GM19099 (cell line): ENCODE results near the gene NELFE.
"Not testable (repeated sequence)": the region's sequence is repeated elsewhere in the genome, so short reads cannot be mapped to it uniquely, and the experiment has no call there.

Source experiments
- POLR2A ChIP-seq: IDR thresholded peaks from 3 replicates; pipeline ENCODE4 v1.6.1; 2011; ENCODE audit warnings: low read depth; ENCODE audit not compliant: insufficient read length; ENCODE audit errors: extremely low read depth

The NELFE gene

GRCh38 chr6:31958741-31959739 is at the start of gene NELFE, which contains the start of gene SKIC2:
NELFE (minus strand) TSS chr6:31958971; CDS start chr6:31958446, 525 bp downstream.
SKIC2 (plus strand) TSS chr6:31959175; CDS start chr6:31959193, 18 bp downstream.
- TF ChIP-seq POLR2A, result peak; percentile 87

GRCh38 chr6:31981744-31982143 is 23.0 kb upstream of the NELFE start, which contains the start of gene C4A:
C4A (plus strand) TSS chr6:31982057; CDS start chr6:31982108, 51 bp downstream.
- not testable (repeated sequence) for TF ChIP-seq POLR2A

GRCh38 chr6:31979238-31979898 is 20.6 kb upstream of the NELFE start:
- TF ChIP-seq POLR2A, result no peak

GRCh38 chr6:31978831-31979230 is 20.1 kb upstream of the NELFE start:
- TF ChIP-seq POLR2A, result no peak

- TF ChIP-seq POLR2A, result no peak
Observed at GRCh38 chr6:31977816-31978431, 19.2 kb upstream of the NELFE start.

GRCh38 chr6:31972709-31973350 is 14.1 kb upstream of the NELFE start:
- no peak for TF ChIP-seq POLR2A

- TF ChIP-seq POLR2A, result peak; percentile 24
Observed at GRCh38 chr6:31971993-31972708, 13.4 kb upstream of the NELFE start, which contains the start of gene DXO. DXO (minus strand) TSS chr6:31972138; CDS start chr6:31971675, 463 bp downstream.

- TF ChIP-seq POLR2A, result no peak
Observed at GRCh38 chr6:31971279-31971992, 12.7 kb upstream of the NELFE start.

- no peak for TF ChIP-seq POLR2A
Observed at GRCh38 chr6:31970604-31971271, 12.0 kb upstream of the NELFE start.

GRCh38 chr6:31969712-31970603 is 11.2 kb upstream of the NELFE start:
- TF ChIP-seq POLR2A, result peak; percentile 15

- no peak for TF ChIP-seq POLR2A
Observed at GRCh38 chr6:31968791-31969711, 10.3 kb upstream of the NELFE start.
